Measurements from ENCODE around the gene MBD3L3.
A peak's percentile ranks its signal among the peaks of the same experiment; 100 is the strongest.
"Not testable (repeated sequence)": the region's sequence is repeated elsewhere in the genome, so short reads cannot be mapped to it uniquely, and the experiment has no call there.

The MBD3L3 gene

GRCh38 chr19:7063339-7063738 lies 4.9 kb upstream of the MBD3L3 start:
- no peak for DNase-seq

DNA sequence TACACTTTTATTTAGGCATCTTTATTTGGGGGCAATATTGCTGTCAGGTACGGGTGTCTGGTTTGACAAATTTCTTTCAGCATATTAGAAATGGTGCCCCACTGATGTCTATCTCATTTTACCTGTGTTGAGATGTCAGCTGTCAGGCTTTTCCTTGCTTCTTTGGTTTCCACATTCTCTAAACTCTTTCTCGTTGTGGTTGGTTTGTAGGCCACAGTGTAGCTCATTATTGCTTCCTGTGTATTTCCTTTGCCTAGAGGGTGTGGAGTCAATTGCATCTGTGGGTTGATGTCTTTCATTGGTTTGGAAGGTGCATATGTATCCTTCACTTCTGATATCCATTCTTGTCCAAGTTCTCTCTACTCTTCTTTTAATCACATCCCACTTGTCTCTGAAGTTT lies 1.5 kb upstream of the MBD3L3 start:
- DNase-seq = not testable (repeated sequence)

DNA sequence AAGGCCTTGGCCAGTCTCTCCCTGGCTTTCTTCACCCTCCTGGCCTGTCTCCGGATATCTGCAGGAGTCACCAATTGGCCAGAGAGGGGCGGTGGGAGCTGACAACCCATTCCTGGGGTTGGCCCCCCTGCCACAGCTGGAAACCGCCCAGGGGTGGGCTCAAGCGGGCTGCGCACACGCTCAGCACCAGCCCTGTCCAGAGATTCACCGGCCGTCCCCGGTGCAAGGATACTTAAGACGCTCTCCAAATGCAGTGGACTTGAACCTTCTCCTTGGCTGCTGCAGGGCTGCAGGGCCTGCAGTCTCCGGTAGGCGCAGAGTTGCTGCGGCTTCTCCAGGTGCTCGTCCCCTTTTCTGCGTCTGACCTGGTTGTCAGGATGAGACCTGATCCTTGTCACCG lies 2.1 kb downstream of the MBD3L3 start:
- DNase-seq = not testable (repeated sequence)

- not testable (repeated sequence) for DNase-seq
Measured at GRCh38 chr19:7055679-7056078, 2.8 kb downstream of the MBD3L3 start.

- DNase-seq = not testable (repeated sequence)
Measured at GRCh38 chr19:7054635-7055368, 3.7 kb downstream of the MBD3L3 start.

GRCh38 chr19:7052896-7053295 lies 5.6 kb downstream of the MBD3L3 start:
- DNase-seq = not testable (repeated sequence)

- not testable (repeated sequence) for DNase-seq
Measured at GRCh38 chr19:7051421-7051820, 7.1 kb downstream of the MBD3L3 start.

- DNase-seq = not testable (repeated sequence)
Measured at GRCh38 chr19:7049021-7049420, 9.5 kb downstream of the MBD3L3 start, which contains the start of gene MBD3L2. Gene MBD3L2 (plus strand): TSS chr19:7049321. CDS start chr19:7049374, 53 bp downstream.

- DNase-seq = not testable (repeated sequence)
Measured at GRCh38 chr19:7041563-7041962, 16.9 kb downstream of the MBD3L3 start.

GRCh38 chr19:7040079-7040478 lies 18.4 kb downstream of the MBD3L3 start, which contains the start of gene MBD3L4:
Gene MBD3L4 (minus strand): TSS chr19:7040179. CDS start chr19:7040144, 35 bp downstream.
- not testable (repeated sequence) for DNase-seq

DNA sequence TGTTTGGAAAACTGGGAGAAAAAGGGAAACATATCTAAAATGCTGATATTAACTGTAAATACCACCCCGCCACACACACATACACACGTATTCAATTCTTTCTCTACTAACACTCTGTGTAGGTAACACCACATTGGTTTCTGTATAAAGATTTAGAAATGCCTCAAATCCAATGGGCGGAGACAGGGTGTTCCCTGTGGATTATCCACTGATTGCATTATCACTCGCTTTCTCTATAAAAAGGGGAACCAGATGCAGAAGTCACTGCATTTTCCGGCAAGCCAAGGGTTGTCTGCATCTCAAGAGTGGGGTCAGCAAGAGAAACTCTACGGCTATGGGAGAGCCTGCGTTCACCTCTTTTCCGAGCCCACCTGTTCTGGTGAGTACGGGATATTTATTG lies 28.2 kb downstream of the MBD3L3 start, which contains the start of gene MBD3L5:
Gene MBD3L5 (plus strand): TSS at position 301 of the 400 bp plus-strand sequence. CDS start 34 bp downstream, at position 335.
- DNase-seq = not testable (repeated sequence)

DNA sequence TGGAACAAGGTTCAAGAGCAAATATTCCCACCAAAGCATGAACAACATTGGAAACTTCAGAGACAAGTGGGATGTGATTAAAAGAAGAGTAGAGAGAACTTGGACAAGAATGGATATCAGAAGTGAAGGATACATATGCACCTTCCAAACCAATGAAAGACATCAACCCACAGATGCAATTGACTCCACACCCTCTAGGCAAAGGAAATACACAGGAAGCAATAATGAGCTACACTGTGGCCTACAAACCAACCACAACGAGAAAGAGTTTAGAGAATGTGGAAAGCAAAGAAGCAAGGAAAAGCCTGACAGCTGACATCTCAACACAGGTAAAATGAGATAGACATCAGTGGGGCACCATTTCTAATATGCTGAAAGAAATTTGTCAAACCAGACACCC lies 29.7 kb downstream of the MBD3L3 start:
- not testable (repeated sequence) for DNase-seq

DNA sequence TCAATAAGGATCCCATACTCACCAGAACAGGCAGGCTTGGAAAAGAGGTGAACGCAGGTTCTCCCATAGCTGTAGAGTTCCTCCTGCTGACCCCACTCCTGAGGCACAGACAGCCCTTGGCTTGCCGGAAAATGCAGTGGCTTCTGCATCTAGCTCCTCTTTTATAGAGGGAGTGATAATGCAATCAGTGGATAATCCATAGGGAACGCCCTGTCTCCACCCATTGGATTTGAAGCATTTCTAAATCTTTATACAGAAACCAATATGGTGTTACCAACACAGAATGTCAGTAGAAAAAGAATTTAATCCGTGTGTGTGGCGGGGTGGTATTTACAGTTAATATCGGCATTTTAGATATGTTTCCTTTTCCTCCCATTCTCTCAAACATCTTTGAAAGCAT lies 37.1 kb downstream of the MBD3L3 start, which contains the start of gene MBD3L2B:
Gene MBD3L2B (minus strand): TSS at position 101 of the 400 bp plus-strand sequence. CDS start 34 bp downstream, at position 67.
- DNase-seq = not testable (repeated sequence)

GRCh38 chr19:7018828-7019227 lies 39.6 kb downstream of the MBD3L3 start:
- DNase-seq = no peak

DNA sequence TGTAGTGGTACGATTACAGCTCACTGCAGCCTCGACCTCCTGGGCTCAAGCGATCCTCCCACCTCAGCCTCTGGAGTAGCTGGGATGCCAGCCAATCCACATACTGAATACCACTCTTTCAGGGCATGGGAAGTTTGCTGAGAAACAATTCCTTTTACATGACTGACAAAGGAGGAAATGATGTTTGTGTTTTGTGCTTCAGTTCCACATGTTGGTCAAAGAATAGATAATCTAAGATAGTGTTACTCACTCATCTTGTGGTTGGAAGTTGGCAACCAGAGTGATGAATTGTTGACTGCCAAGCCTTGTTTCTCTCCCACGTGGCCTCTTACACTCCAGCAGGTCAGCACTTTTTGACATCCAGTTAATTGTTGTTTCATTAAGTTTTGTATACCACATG lies 44.8 kb downstream of the MBD3L3 start:
- peak; percentile 71 for DNase-seq

- DNase-seq = no peak
Measured at GRCh38 chr19:7010722-7011593, 47.5 kb downstream of the MBD3L3 start.

- no peak for DNase-seq
Measured at GRCh38 chr19:7007859-7008258, 50.6 kb downstream of the MBD3L3 start.
